ENCODE measurements around the gene CRY2.

GRCh38 chr11:45857961-45858474 lies 10.7 kb downstream of the CRY2 start:
- TF ChIP-seq ZNF263 (CRISPR knock-in tag; IDR thresholded peaks at IDR 0.05) (no peak), ZFP36L2 (CRISPR knock-in tag; IDR thresholded peaks at IDR 0.05) (no peak)

Data from HepG2 (cell line).